A549 (cell line): ENCODE data around the gene TECRL. TPM values are rescaled to one million over a fixed set of nuclear protein-coding genes. Genes with fewer than 3 reads are reported as not detected.

ENCODE experiments used
- ATAC-seq, 2 experiments: fragments of 200-7000 bp in 1 of 2; fragments of >200 bp in 1 of 2; cut with Nextera tagmentation in 1 of 2; cut with Tn5 transposase in 1 of 2; 3 replicates each; pipeline versions ENCODE4 v1.8.0 to v1.9.1; 2018 to 2020; ENCODE audit warnings: mild to moderate bottlenecking in 1 of 2, moderate library complexity in 1 of 2
- CTCF ChIA-PET: fragments of 300-600 bp; sonication (Branson Sonifier 250); formaldehyde crosslinking; extraction: SDS; loops from one replicate; lab custom pipeline; 2021; ENCODE audit warnings: antibody characterized with exemption, inconsistent platforms; lab: Yijun Ruan, JAX
- POLR2A ChIA-PET: fragments of 350-600 bp; formaldehyde crosslinking; extraction: SDS; loops from one replicate; lab custom pipeline; 2021; ENCODE audit warnings: antibody characterized with exemption, inconsistent platforms; lab: Yijun Ruan, JAX
- DNase-seq, 2 experiments: peaks; one replicate each; pipeline versions ENCODE4 v3.0.0 to v3.0.0-alpha.2; 2011 to 2016; ENCODE audit warnings: low read depth in 1 of 2, low spot score in 1 of 2
- FAIRE-seq: peaks from 2 replicates; lab custom pipeline; 2011; peaks lifted over from hg19 to GRCh38; lab: Jason Lieb, UNC
- H3K27ac ChIP-seq, 2 experiments: fragments of >200 bp; sonication (Bioruptor Twin); formaldehyde crosslinking; 3 replicates each; pipeline ENCODE4 v1.5.1; 2016 to 2017
- H3K4me1 ChIP-seq: fragments of >200 bp; sonication (Bioruptor Twin); formaldehyde crosslinking; 3 replicates; pipeline ENCODE4 v1.6.1; 2016
- H3K4me2 ChIP-seq: fragments of >200 bp; sonication (Bioruptor Twin); formaldehyde crosslinking; 3 replicates; pipeline ENCODE4 v1.6.1; 2016
- H3K4me3 ChIP-seq: fragments of >200 bp; sonication (Bioruptor Twin); formaldehyde crosslinking; 3 replicates; pipeline ENCODE4 v1.5.1; 2016
- H3K9me3 ChIP-seq: fragments of >200 bp; sonication (Bioruptor Twin); formaldehyde crosslinking; 3 replicates; pipeline ENCODE4 v1.6.1; 2016
- ATOH8 ChIP-seq: fragments of 250-450 bp; sonication (Bioruptor Pico); IDR thresholded peaks from 2 replicates; pipeline ENCODE4 v1.5.0; 2020; ENCODE audit warnings: low read depth, mild to moderate bottlenecking, moderate library complexity
- CHD2 ChIP-seq: fragments of 150-350 bp; IDR thresholded peaks from 2 replicates; pipeline ENCODE4 v1.6.1; 2014; ENCODE audit warnings: low read length; ENCODE audit not compliant: partially characterized antibody
- ELK1 ChIP-seq: fragments of 150-350 bp; IDR thresholded peaks from 2 replicates; pipeline ENCODE4 v1.6.1; 2014; ENCODE audit warnings: low read depth, mild to moderate bottlenecking, low read length
- FOSL2 ChIP-seq, 2 experiments: fragments of 450-650 bp in 1 of 2; fragments of >200 bp in 1 of 2; sonication (Bioruptor Twin) in 1 of 2; formaldehyde crosslinking; IDR thresholded peaks; 2 replicates each; pipeline versions ENCODE4 v1.5.0 to v1.6.1; 2016 to 2020; ENCODE audit warnings: mild to moderate bottlenecking in 1 of 2, moderate library complexity in 1 of 2
- HEYL ChIP-seq: fragments of 250-450 bp; sonication (Bioruptor Pico); IDR thresholded peaks from 2 replicates; pipeline ENCODE4 v1.8.0; 2021; ENCODE audit warnings: mild to moderate bottlenecking, moderate library complexity
- HOXB5 ChIP-seq: fragments of 250-450 bp; sonication (Bioruptor Pico); IDR thresholded peaks from 2 replicates; pipeline ENCODE4 v1.5.0; 2020; ENCODE audit warnings: mild to moderate bottlenecking, moderate library complexity
- NFE2L2 ChIP-seq: fragments of 150-350 bp; conservative IDR thresholded peaks from 2 replicates; pipeline ENCODE4 v1.6.1; 2014; ENCODE audit warnings: low read length
- PBX3 ChIP-seq: IDR thresholded peaks from 2 replicates; pipeline ENCODE4 v1.6.1; 2012
- REST ChIP-seq: fragments of 200-600 bp; sonication (generic); IDR thresholded peaks from 2 replicates; pipeline ENCODE4 v1.6.1; 2016; ENCODE audit warnings: antibody characterized with exemption, mild to moderate bottlenecking, moderate library complexity
- SREBF2 ChIP-seq: fragments of 450-650 bp; IDR thresholded peaks from 2 replicates; pipeline ENCODE4 v1.6.1; 2014; ENCODE audit warnings: mild to moderate bottlenecking, moderate library complexity
- TFCP2L1 ChIP-seq: fragments of 250-450 bp; sonication (Bioruptor Pico); IDR thresholded peaks from 2 replicates; pipeline ENCODE4 v1.5.0; 2021; ENCODE audit warnings: mild to moderate bottlenecking
- USF2 ChIP-seq: fragments of 450-650 bp; IDR thresholded peaks from 2 replicates; pipeline ENCODE4 v1.6.1; 2014; ENCODE audit warnings: antibody characterized with exemption
- ZC3H11A ChIP-seq: fragments of 450-650 bp; IDR thresholded peaks from 2 replicates; pipeline ENCODE4 v1.6.1; 2014; ENCODE audit warnings: antibody characterized with exemption, mild to moderate bottlenecking
- ZSCAN20 ChIP-seq: fragments of 250-450 bp; sonication (Bioruptor Pico); IDR thresholded peaks from 2 replicates; pipeline ENCODE4 v1.8.0; 2022; ENCODE audit warnings: mild to moderate bottlenecking, moderate library complexity
- WGBS: methylation state at CpG from one replicate; pipeline ENCODE4 v1.1.6; 2017; ENCODE audit errors: missing lambda C conversion rate; 5-methylcytosine and 5-hydroxymethylcytosine counted together
- polyA plus RNA-seq, 4 experiments: library from polyadenylated mRNA; depleted of rRNA in 3 of 4; stranded (reverse); fragments of >200 nt; fragmentation: RNase III in 1 of 4; extraction: RNeasy Plus Mini Kit Qiagen cat#74134 plus additional on column Dnase treatment in 1 of 4; gene quantifications; 2 replicates in 3 of 4; 3 replicates in 1 of 4; pipeline ENCODE4 v1.2.3, GENCODE V29; 2011 to 2017

The TECRL gene
- polyA plus RNA-seq, 2 of the 4 experiments (the other 2 are of a cell fraction): not detected

GRCh38 chr4:64394469-64394868, 14.8 kb downstream of the TECRL start:
- H3K4me3 ChIP-seq: no peak overlapping the region

More at GRCh38 chr4:64394469-64394868, 14.8 kb downstream of the TECRL start:
- DNase-seq: no peak
- H3K4me1 ChIP-seq: no peaks in the 10 kb centered on the region
- WGBS: 19% methylated on average over 3 of the region's 3 CpGs
- POLR2A ChIA-PET: interaction anchor here (0.6 kb wide), 1 partner anchor 1273 kb away, joined by 3 read pairs; no protein-coding TSS in a partner anchor
- H3K9me3 ChIP-seq: no peaks in the 10 kb centered on the region
- no peak for TF ChIP-seq USF2
- TF ChIP-seq ELK1: no peak
- TF ChIP-seq TFCP2L1 (CRISPR knock-in tag): no peak
- TF ChIP-seq REST: no peak
- no peak for TF ChIP-seq CHD2
- TF ChIP-seq ZC3H11A: no peak
- TF ChIP-seq FOSL2 (IDR thresholded peaks at IDR 0.05): no peak
- TF ChIP-seq FOSL2 (CRISPR knock-in tag; IDR thresholded peaks at IDR 0.05): no peak
- no peak for TF ChIP-seq NFE2L2
- no peak for TF ChIP-seq PBX3
- TF ChIP-seq SREBF2: no peak
- no peak for TF ChIP-seq ZSCAN20 (CRISPR knock-in tag)
- TF ChIP-seq ATOH8 (CRISPR knock-in tag): no peak
- TF ChIP-seq HEYL (CRISPR knock-in tag): no peak
- no peak for TF ChIP-seq HOXB5 (CRISPR knock-in tag)
- TF ChIP-seq, all 56 proteins: peak for 0
- no peak for ATAC-seq
- FAIRE-seq: no peak
- CTCF ChIA-PET: no interaction called here
- H3K27ac ChIP-seq: no peak overlapping the region
- H3K4me2 ChIP-seq: no peak overlapping the region
